GM12801 (cell line): Measurements from ENCODE around the gene RUNDC3A.

ENCODE experiments used
- TF ChIP-seq, protein P1 (sequence below): IDR thresholded peaks from one replicate; pipeline ENCODE4 v1.5.1; 2011; ENCODE audit warnings: control low read depth; ENCODE audit not compliant: insufficient read length; ENCODE audit errors: extremely low read depth

Gene RUNDC3A

DNA sequence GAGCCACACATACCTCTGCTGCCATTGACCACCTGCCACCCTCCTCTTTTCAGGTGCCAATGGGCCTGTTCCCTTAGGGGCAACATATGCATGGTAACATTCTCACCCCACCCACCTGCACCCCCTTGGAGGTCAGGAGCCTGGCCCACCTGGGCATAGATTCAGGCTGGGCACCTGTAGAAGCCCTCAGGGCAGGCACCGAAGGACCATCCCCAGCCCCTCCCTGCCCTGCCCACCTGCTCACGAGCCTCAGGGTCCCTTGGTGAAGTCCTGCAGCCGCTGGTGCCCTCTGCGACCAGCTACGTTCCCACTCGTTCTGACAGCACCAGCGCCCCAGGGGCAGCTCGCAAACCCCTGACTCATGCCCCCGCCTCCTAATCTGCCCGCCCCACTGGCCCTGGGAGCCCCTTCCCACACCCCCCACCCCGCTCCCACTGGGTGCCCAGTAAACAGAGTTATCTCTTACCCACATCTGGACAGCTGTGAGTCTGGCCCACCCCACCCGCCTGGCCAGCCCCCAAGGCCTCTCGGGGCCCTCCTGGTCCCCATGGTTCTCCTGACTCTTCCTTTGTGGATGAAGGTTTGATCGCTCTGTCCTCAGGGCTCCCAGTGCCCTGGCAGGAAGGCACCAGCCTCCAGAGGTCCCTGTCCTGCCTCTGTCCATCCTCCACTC lies 40.4 kb upstream of the RUNDC3A start, which contains the start of gene SLC4A1:
Gene SLC4A1, minus strand, starts transcription at position 318 of the 673 bp plus-strand sequence. CDS start 5,269 bp downstream, outside the sequence.
- TF ChIP-seq, protein P1, sequence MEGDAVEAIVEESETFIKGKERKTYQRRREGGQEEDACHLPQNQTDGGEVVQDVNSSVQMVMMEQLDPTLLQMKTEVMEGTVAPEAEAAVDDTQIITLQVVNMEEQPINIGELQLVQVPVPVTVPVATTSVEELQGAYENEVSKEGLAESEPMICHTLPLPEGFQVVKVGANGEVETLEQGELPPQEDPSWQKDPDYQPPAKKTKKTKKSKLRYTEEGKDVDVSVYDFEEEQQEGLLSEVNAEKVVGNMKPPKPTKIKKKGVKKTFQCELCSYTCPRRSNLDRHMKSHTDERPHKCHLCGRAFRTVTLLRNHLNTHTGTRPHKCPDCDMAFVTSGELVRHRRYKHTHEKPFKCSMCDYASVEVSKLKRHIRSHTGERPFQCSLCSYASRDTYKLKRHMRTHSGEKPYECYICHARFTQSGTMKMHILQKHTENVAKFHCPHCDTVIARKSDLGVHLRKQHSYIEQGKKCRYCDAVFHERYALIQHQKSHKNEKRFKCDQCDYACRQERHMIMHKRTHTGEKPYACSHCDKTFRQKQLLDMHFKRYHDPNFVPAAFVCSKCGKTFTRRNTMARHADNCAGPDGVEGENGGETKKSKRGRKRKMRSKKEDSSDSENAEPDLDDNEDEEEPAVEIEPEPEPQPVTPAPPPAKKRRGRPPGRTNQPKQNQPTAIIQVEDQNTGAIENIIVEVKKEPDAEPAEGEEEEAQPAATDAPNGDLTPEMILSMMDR: no peak

GRCh38 chr17:44268709-44269534 lies 39.5 kb upstream of the RUNDC3A start:
- TF ChIP-seq, protein P1: no peak

DNA sequence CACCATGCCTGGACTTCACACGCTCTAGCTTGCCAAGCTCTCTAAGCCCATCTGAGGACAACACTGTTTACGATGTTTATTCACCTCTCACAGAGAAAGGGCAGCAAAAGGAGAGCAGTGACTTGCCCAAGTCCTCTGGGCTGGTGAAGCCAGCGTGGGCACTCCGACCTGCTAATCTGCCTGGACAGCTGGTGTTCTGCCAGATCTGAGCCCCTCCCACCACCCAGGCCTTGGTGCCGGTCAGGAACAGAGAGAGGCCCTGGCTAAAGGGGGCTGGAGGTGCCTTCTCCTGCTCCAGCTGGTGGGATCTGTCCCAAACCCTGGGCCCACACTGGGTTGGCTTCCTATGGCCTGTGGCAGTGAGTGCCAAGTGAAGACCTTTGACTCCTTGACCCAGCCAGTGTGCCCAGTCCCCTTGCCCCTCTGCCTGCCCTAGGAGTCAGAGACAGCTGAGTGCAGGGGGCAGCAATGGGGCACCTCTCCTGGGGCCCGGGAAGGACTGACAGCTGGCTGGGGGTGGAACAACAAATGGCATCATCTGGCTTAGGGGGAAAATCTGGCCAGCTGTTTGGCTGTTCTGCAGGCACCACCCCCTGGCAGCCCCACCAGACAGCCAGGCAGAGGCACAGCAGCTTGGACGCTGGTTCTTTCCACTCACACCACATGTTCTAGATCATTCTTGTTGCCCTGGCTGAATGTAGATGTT lies 38.7 kb upstream of the RUNDC3A start:
- TF ChIP-seq, protein P1: no peak

DNA sequence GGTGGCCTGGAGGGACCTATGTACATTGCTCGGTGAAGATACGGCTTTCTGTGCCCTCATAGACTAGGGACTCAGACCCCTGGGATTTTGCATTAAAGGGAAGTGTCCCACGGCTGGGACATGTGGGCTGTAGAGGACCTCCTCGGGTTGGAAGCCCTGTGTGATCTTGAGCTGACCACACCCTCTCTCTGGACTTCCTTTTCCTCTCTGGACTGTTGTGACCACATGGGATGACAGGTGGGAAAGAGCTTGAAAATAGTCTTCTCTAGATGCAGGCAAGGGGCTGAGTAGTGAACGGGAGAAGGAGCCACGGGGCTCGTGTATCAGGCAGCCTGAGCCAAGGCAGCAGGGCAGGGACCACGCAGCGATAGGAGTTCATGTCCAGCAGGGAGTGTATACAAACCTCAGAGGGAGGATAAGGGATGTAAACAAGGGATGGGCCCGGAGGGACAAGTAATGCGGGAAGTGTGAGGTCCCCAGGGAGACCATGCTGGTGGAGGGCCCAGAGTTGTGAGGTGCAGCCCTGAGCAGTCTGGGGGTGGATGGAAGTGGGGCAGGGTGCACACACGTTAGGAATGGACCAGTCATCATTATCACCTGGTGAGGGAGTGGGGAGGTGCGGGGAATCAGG lies 36.0 kb upstream of the RUNDC3A start:
- TF ChIP-seq, protein P1: no peak

DNA sequence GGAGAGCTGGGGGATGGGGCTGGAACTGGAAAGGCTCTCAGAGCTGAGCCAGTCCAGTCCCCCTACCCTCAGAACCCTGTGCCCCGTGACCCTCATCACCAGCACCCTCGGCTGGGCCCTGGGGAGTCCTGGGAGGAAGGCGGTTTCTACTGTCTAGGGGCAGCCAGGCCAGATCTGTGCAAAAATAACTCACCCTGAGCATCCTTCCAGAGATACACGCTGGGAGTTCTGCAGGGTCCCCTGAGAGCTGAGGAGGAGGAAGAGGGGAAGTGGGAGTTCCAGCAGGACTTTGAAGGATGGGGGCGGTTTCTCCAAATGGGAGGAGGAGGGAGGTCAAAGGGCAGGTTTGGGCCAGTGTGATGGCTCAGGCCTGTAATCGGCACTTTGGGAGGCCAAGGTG lies 35.4 kb upstream of the RUNDC3A start:
- TF ChIP-seq, protein P1: no peak

GRCh38 chr17:44273607-44274006 lies 34.8 kb upstream of the RUNDC3A start:
- TF ChIP-seq, protein P1: no peak

- TF ChIP-seq, protein P1: no peak
Measured at GRCh38 chr17:44277976-44278375, 30.4 kb upstream of the RUNDC3A start.
